ENCODE results near the gene POLR2I. TPM values are rescaled to one million over a fixed set of nuclear protein-coding genes. Genes with fewer than 3 reads are reported as not detected.

POLR2I gene
- total RNA-seq, 2 donors from 2014 or later = 22.1 to 32.6 TPM

- TF ChIP-seq CTCF (IDR thresholded peaks at IDR 0.05) = no peak
- H3K27ac ChIP-seq = peak within 1 kb of the TSS; percentile 98 to 99
- no peaks in the 10 kb centered on the region for H3K9me3 ChIP-seq
- peak; percentile 74 for ATAC-seq (ENCODE audit: insufficient number of reproducible peaks, low FRiP score, low read depth)
- no peak for DNase-seq (ENCODE audit: low spot score)
- peaks cover 21% of the 10 kb centered on the region for H3K36me3 ChIP-seq
- H3K4me3 ChIP-seq = peak within 1 kb of the TSS; percentile 83
- H3K4me1 ChIP-seq (ENCODE audit: control insufficient read depth in 1 of 2, low read depth in 2 of 2) = peaks cover 12 to 22% of the 10 kb centered on the region in 2 donors
- H3K27me3 ChIP-seq (replicated peaks; ENCODE audit: insufficient read depth) = no peaks in the 10 kb centered on the region
Observed at GRCh38 chr19:36152352-36153091, 37.8 kb upstream of the POLR2I start, which contains the start of gene COX7A1. Gene COX7A1, minus strand, starts transcription at chr19:36152447. Its CDS starts 40 bp downstream, at chr19:36152407.

- no peak for DNase-seq (ENCODE audit: low spot score)
- H3K4me3 ChIP-seq = peak overlapping the region; percentile 83
- peak overlapping the region; percentile 98 to 99 for H3K27ac ChIP-seq
- peaks cover 12 to 22% of the 10 kb centered on the region in 2 donors for H3K4me1 ChIP-seq (ENCODE audit: control insufficient read depth in 1 of 2, low read depth in 2 of 2)
- H3K27me3 ChIP-seq (replicated peaks; ENCODE audit: insufficient read depth) = no peaks in the 10 kb centered on the region
- TF ChIP-seq CTCF (IDR thresholded peaks at IDR 0.05) = no peak
- peaks cover 26% of the 10 kb centered on the region for H3K36me3 ChIP-seq
- no peaks in the 10 kb centered on the region for H3K9me3 ChIP-seq
- peak; percentile 3 for ATAC-seq (ENCODE audit: insufficient number of reproducible peaks, low FRiP score, low read depth)
Observed at GRCh38 chr19:36152019-36152351, 37.3 kb upstream of the POLR2I start.

- Histone ChIP-seq H3K9me3 (no peaks in the 10 kb centered on the region), H3K27ac (peak overlapping the region; percentile 98 to 99), H3K4me3 (peak overlapping the region; percentile 83), H3K36me3 (peaks cover 32% of the 10 kb centered on the region), H3K4me1 (ENCODE audit: control insufficient read depth in 1 of 2, low read depth in 2 of 2) (peaks cover 12 to 22% of the 10 kb centered on the region in 2 donors), H3K27me3 (replicated peaks; ENCODE audit: insufficient read depth) (no peaks in the 10 kb centered on the region)
- ATAC-seq (ENCODE audit: insufficient number of reproducible peaks, low FRiP score, low read depth) (peak; percentile 48), DNase-seq (ENCODE audit: low spot score) (peak; percentile 34)
- TF ChIP-seq CTCF (IDR thresholded peaks at IDR 0.05) = no peak
Observed at GRCh38 chr19:36151144-36152018, 36.7 kb upstream of the POLR2I start.

- H3K27me3 ChIP-seq (replicated peaks; ENCODE audit: insufficient read depth) = no peaks in the 10 kb centered on the region
- ATAC-seq (ENCODE audit: insufficient number of reproducible peaks, low FRiP score, low read depth) (no peak), DNase-seq (ENCODE audit: low spot score) (no peak)
- H3K4me3 ChIP-seq = peak overlapping the region; percentile 83
- no peaks in the 10 kb centered on the region for H3K9me3 ChIP-seq
- H3K4me1 ChIP-seq (ENCODE audit: control insufficient read depth in 1 of 2, low read depth in 2 of 2) = peaks cover 12 to 22% of the 10 kb centered on the region in 2 donors
- peaks cover 40% of the 10 kb centered on the region for H3K36me3 ChIP-seq
- no peak for TF ChIP-seq CTCF (IDR thresholded peaks at IDR 0.05)
- peak overlapping the region; percentile 98 to 99 for H3K27ac ChIP-seq
Observed at GRCh38 chr19:36150586-36150985, 35.9 kb upstream of the POLR2I start.
